Measurements from ENCODE around the gene SLC35F6.
"Not testable (repeated sequence)": the region's sequence is repeated elsewhere in the genome, so short reads cannot be mapped to it uniquely, and the experiment has no call there.

SLC35F6 gene

GRCh38 chr2:26744953-26745352 is 19.1 kb upstream of the SLC35F6 start:
- no peak overlapping the region for H3K4me3 ChIP-seq (ENCODE audit: low read length)
- no peak overlapping the region for H3K27ac ChIP-seq (ENCODE audit: low read length)
- H3K9me3 ChIP-seq (ENCODE audit: control insufficient read depth, insufficient read depth, low read length): no peaks in the 10 kb centered on the region
- H3K27me3 ChIP-seq (ENCODE audit: control insufficient read depth, insufficient read depth, low read length): no peaks in the 10 kb centered on the region
- no peak for DNase-seq (ENCODE audit: low read depth, low spot score)
- H3K4me1 ChIP-seq (ENCODE audit: control insufficient read depth, insufficient read depth, low read length): no peaks in the 10 kb centered on the region
- WGBS (ENCODE audit: insufficient coverage, insufficient read length): no CpG with 5 or more reads among the region's 3 CpGs
- no peaks in the 10 kb centered on the region for H3K36me3 ChIP-seq (ENCODE audit: control insufficient read depth, insufficient read depth, low read length)

- H3K4me3 ChIP-seq (ENCODE audit: low read length): no peak overlapping the region
- H3K9me3 ChIP-seq (ENCODE audit: control insufficient read depth, insufficient read depth, low read length): no peaks in the 10 kb centered on the region
- no peak overlapping the region for H3K27ac ChIP-seq (ENCODE audit: low read length)
- WGBS (ENCODE audit: insufficient coverage, insufficient read length): no CpG with 5 or more reads among the region's 9 CpGs
- no peaks in the 10 kb centered on the region for H3K4me1 ChIP-seq (ENCODE audit: control insufficient read depth, insufficient read depth, low read length)
- H3K36me3 ChIP-seq (ENCODE audit: control insufficient read depth, insufficient read depth, low read length): no peaks in the 10 kb centered on the region
- no peaks in the 10 kb centered on the region for H3K27me3 ChIP-seq (ENCODE audit: control insufficient read depth, insufficient read depth, low read length)
- peak; percentile 66 for DNase-seq (ENCODE audit: low read depth, low spot score)
Observed at GRCh38 chr2:26745609-26746327, 18.3 kb upstream of the SLC35F6 start.

GRCh38 chr2:26746934-26747333 is 17.1 kb upstream of the SLC35F6 start:
- Histone ChIP-seq H3K9me3 (ENCODE audit: control insufficient read depth, insufficient read depth, low read length) (no peaks in the 10 kb centered on the region), H3K27ac (ENCODE audit: low read length) (no peak overlapping the region), H3K4me3 (ENCODE audit: low read length) (no peak overlapping the region), H3K4me1 (ENCODE audit: control insufficient read depth, insufficient read depth, low read length) (no peaks in the 10 kb centered on the region), H3K27me3 (ENCODE audit: control insufficient read depth, insufficient read depth, low read length) (no peaks in the 10 kb centered on the region), H3K36me3 (ENCODE audit: control insufficient read depth, insufficient read depth, low read length) (no peaks in the 10 kb centered on the region)
- no peak for DNase-seq (ENCODE audit: low read depth, low spot score)
- no CpG with 5 or more reads among the region's 3 CpGs for WGBS (ENCODE audit: insufficient coverage, insufficient read length)

GRCh38 chr2:26749787-26750420 is 14.2 kb upstream of the SLC35F6 start:
- H3K27ac ChIP-seq (ENCODE audit: low read length); H3K9me3 ChIP-seq (ENCODE audit: control insufficient read depth, insufficient read depth, low read length); H3K4me3 ChIP-seq (ENCODE audit: low read length); H3K4me1 ChIP-seq (ENCODE audit: control insufficient read depth, insufficient read depth, low read length); H3K27me3 ChIP-seq (ENCODE audit: control insufficient read depth, insufficient read depth, low read length); H3K36me3 ChIP-seq (ENCODE audit: control insufficient read depth, insufficient read depth, low read length): not testable (repeated sequence)
- peak; percentile 50 for DNase-seq (ENCODE audit: low read depth, low spot score)
- no CpG with 5 or more reads among the region's 8 CpGs for WGBS (ENCODE audit: insufficient coverage, insufficient read length)

- not testable (repeated sequence) for DNase-seq (ENCODE audit: low read depth, low spot score); H3K9me3 ChIP-seq (ENCODE audit: control insufficient read depth, insufficient read depth, low read length); H3K27ac ChIP-seq (ENCODE audit: low read length); H3K36me3 ChIP-seq (ENCODE audit: control insufficient read depth, insufficient read depth, low read length); H3K27me3 ChIP-seq (ENCODE audit: control insufficient read depth, insufficient read depth, low read length); H3K4me3 ChIP-seq (ENCODE audit: low read length); H3K4me1 ChIP-seq (ENCODE audit: control insufficient read depth, insufficient read depth, low read length)
- WGBS (ENCODE audit: insufficient coverage, insufficient read length): no CpG with 5 or more reads among the region's 11 CpGs
Observed at GRCh38 chr2:26750467-26750866, 13.6 kb upstream of the SLC35F6 start.

- Histone ChIP-seq H3K9me3 (ENCODE audit: control insufficient read depth, insufficient read depth, low read length) (no peaks in the 10 kb centered on the region), H3K27ac (ENCODE audit: low read length) (no peak overlapping the region), H3K4me1 (ENCODE audit: control insufficient read depth, insufficient read depth, low read length) (no peaks in the 10 kb centered on the region), H3K36me3 (ENCODE audit: control insufficient read depth, insufficient read depth, low read length) (no peaks in the 10 kb centered on the region), H3K27me3 (ENCODE audit: control insufficient read depth, insufficient read depth, low read length) (no peaks in the 10 kb centered on the region), H3K4me3 (ENCODE audit: low read length) (no peak overlapping the region)
- DNase-seq (ENCODE audit: low read depth, low spot score): no peak
- WGBS (ENCODE audit: insufficient coverage, insufficient read length): no CpG with 5 or more reads among the region's 3 CpGs
Observed at GRCh38 chr2:26752656-26753055, 11.4 kb upstream of the SLC35F6 start.

GRCh38 chr2:26754539-26754938 is 9.5 kb upstream of the SLC35F6 start:
- H3K4me1 ChIP-seq (ENCODE audit: control insufficient read depth, insufficient read depth, low read length): peaks cover 6% of the 10 kb centered on the region
- DNase-seq (ENCODE audit: low read depth, low spot score): no peak
- H3K9me3 ChIP-seq (ENCODE audit: control insufficient read depth, insufficient read depth, low read length): no peaks in the 10 kb centered on the region
- no CpG with 5 or more reads among the region's 4 CpGs for WGBS (ENCODE audit: insufficient coverage, insufficient read length)
- H3K4me3 ChIP-seq (ENCODE audit: low read length): no peak overlapping the region
- no peaks in the 10 kb centered on the region for H3K27me3 ChIP-seq (ENCODE audit: control insufficient read depth, insufficient read depth, low read length)
- H3K36me3 ChIP-seq (ENCODE audit: control insufficient read depth, insufficient read depth, low read length): no peaks in the 10 kb centered on the region
- no peak overlapping the region for H3K27ac ChIP-seq (ENCODE audit: low read length)

GRCh38 chr2:26754972-26755670 is 9.0 kb upstream of the SLC35F6 start:
- Histone ChIP-seq H3K27ac (ENCODE audit: low read length) (no peak overlapping the region), H3K9me3 (ENCODE audit: control insufficient read depth, insufficient read depth, low read length) (no peaks in the 10 kb centered on the region), H3K4me3 (ENCODE audit: low read length) (no peak overlapping the region), H3K36me3 (ENCODE audit: control insufficient read depth, insufficient read depth, low read length) (no peaks in the 10 kb centered on the region), H3K27me3 (ENCODE audit: control insufficient read depth, insufficient read depth, low read length) (no peaks in the 10 kb centered on the region), H3K4me1 (ENCODE audit: control insufficient read depth, insufficient read depth, low read length) (peaks cover 6% of the 10 kb centered on the region)
- WGBS (ENCODE audit: insufficient coverage, insufficient read length): no CpG with 5 or more reads among the region's 4 CpGs
- DNase-seq (ENCODE audit: low read depth, low spot score): no peak

GRCh38 chr2:26756337-26756736 is 7.7 kb upstream of the SLC35F6 start:
- H3K9me3 ChIP-seq (ENCODE audit: control insufficient read depth, insufficient read depth, low read length): no peaks in the 10 kb centered on the region
- peaks cover 6% of the 10 kb centered on the region for H3K4me1 ChIP-seq (ENCODE audit: control insufficient read depth, insufficient read depth, low read length)
- H3K4me3 ChIP-seq (ENCODE audit: low read length): no peak overlapping the region
- no peaks in the 10 kb centered on the region for H3K36me3 ChIP-seq (ENCODE audit: control insufficient read depth, insufficient read depth, low read length)
- H3K27ac ChIP-seq (ENCODE audit: low read length): no peak overlapping the region
- no peak for DNase-seq (ENCODE audit: low read depth, low spot score)
- H3K27me3 ChIP-seq (ENCODE audit: control insufficient read depth, insufficient read depth, low read length): no peaks in the 10 kb centered on the region
- WGBS (ENCODE audit: insufficient coverage, insufficient read length): no CpG with 5 or more reads among the region's 5 CpGs

GRCh38 chr2:26757873-26758789 is 6.0 kb upstream of the SLC35F6 start:
- no CpG with 5 or more reads among the region's 6 CpGs for WGBS (ENCODE audit: insufficient coverage, insufficient read length)
- no peaks in the 10 kb centered on the region for H3K27me3 ChIP-seq (ENCODE audit: control insufficient read depth, insufficient read depth, low read length)
- no peaks in the 10 kb centered on the region for H3K9me3 ChIP-seq (ENCODE audit: control insufficient read depth, insufficient read depth, low read length)
- DNase-seq (ENCODE audit: low read depth, low spot score): peak; percentile 54
- no peaks in the 10 kb centered on the region for H3K36me3 ChIP-seq (ENCODE audit: control insufficient read depth, insufficient read depth, low read length)
- H3K4me1 ChIP-seq (ENCODE audit: control insufficient read depth, insufficient read depth, low read length): peaks cover 6% of the 10 kb centered on the region
- no peak overlapping the region for H3K4me3 ChIP-seq (ENCODE audit: low read length)
- no peak overlapping the region for H3K27ac ChIP-seq (ENCODE audit: low read length)
